Activated naive CD4-positive, alpha-beta T cell treated with anti-CD3 and anti-CD28 coated beads, Interleukin-2, amount 50 U/mL, for 16 hours (primary cell): ENCODE data around the gene FAM163B.
"Not testable (repeated sequence)": the region's sequence is repeated elsewhere in the genome, so short reads cannot be mapped to it uniquely, and the experiment has no call there.

Source experiments
- DNase-seq: peaks from one replicate; pipeline ENCODE4 v3.0.0-alpha.2; 2020

FAM163B gene

DNA sequence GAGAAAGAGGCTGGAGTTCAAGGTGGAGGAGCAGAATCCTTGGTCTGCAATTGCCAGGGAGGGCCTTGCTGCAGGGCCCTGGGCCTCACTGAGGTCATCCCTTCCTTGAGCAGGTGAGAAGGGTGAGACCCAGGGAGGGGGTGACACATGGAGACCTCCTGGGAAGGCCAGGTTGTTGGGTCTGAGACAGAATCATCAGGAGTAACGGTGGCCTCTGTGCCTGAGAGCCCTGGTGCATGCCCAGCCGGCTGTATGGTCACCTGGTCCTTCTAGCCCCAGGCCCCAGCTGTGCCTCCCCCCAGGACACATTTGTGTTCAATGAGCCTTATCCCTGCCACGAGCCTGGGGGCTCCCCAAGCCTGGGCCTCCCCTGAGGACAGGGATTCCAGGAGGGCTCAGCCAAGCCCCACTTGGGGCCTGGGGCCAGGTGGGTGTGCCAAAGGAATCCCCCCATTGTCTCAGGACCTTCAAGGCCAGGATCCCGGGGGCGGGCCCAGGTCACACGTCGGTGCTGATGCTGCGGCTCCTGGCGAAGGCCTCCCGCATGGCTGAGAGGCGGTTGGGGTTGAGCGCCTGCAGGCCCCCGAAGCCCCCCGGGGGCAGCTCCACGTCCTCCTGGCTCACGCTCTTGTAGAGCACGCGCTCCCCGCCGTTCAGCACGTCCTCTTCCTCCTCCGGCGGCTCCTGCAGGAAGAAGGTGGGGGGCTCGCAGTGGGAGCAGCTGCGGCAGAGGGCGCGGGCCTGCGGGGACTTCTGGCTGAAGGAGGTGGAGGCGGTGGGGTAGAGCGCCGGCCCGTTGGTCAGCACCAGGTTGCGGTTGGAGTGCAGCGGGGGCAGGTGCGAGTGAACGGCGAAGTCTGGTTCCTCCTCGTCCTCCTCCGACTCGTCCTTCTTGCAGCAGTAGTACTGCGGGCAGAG lies 30.4 kb downstream of the FAM163B start:
- no peak for DNase-seq

DNA sequence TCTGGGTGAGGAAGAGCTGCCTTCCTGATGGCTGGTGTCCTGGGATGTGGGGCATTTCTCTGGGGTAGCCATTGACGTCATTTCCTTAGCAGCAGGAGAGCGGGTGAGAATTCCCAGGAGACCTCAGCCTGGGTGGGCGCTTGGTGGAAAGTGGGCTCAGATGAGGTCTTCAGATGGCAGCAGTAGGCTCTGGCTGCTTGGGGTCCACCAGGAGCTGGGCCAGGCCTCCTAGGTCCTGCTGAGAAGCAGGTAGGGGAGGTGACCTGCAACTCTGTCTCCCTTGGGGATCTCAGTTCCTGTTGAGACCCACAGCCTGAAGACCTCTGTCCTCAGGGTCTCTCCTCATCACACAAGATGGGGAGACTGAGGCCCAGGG lies 31.5 kb downstream of the FAM163B start:
- DNase-seq = no peak

- DNase-seq = no peak
Observed at GRCh38 chr9:133576875-133577736, 32.1 kb downstream of the FAM163B start.

GRCh38 chr9:133576031-133576874 lies 32.9 kb downstream of the FAM163B start:
- DNase-seq = no peak

GRCh38 chr9:133575186-133576030 lies 33.8 kb downstream of the FAM163B start:
- no peak for DNase-seq

DNA sequence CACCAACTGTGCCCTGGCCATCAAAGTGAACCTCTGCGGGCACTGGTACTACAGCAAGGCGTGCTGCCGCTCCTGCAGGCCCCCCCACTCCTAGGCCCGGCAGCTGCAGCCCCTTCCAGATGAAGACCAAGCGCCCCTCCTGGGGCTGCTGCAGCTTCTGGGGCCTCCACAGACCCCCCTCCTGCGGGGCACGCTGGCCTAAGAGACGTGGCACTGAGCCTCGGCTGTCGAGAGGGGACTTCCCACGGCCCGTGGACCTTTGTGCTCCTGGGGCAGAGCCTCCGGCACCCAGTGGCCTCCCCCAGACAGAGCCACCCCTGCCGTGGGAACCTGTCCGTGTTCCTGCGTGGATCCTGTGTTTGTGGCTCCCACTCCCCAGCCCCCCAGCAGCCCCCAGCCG lies 34.4 kb downstream of the FAM163B start:
- no peak for DNase-seq

DNA sequence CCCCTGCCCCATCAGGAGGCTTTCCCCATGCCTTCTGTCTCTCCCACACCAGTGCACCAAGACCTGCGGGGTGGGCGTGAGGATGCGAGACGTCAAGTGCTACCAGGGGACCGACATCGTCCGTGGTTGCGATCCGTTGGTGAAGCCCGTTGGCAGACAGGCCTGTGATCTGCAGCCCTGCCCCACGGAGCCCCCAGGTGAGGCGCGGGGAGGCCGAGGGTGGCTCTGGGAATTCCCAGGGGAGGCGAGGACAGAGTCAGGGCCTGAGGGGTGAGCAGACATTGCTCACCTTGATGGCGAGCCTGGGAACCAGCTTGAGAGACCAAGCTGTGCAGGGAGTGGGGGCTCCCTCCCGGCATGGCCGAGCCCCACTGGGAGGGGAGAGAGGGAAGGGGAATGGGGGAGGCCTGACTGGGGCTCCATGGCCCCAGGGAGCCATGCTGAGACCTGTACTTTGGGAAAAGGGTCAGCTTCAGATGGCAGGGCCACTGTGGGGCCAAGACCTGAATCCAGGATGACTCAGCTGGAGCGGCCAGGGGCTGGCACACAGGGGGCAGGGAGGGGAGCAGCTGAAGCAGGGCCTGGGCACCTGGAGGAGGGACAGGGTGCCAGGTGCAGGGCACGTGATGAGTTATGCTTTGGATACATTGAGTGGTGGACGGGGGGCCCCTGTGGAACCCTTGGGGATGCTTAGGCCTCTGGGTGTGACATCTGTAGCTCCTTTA lies 35.2 kb downstream of the FAM163B start:
- no peak for DNase-seq

DNA sequence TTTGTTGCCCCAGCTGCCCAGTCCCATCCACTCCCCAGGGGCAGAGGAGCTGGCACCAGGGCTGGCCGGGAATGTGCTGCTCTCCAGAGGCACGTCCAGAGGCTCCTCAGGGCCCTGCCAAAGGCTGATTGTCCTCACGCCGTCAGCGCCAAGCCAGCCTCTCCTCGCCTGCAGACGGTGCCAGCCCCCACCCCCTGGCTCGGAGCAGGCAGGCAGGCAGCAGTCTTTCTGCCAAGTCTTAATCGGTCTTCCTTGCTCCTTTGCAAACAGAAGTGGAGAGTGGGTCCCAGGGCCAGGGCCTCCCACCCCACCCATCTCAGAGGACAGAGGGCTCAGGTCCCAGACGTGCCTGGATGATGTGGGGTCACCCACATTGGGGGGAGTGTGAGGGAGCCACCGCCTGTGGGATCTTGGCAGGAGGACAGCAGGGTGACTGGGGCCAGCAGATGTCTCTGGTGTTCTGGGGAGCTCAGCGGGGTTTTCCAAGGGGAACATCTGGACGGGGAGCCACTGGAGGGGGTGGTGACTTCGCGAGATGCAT lies 36.3 kb downstream of the FAM163B start:
- no peak for DNase-seq

DNA sequence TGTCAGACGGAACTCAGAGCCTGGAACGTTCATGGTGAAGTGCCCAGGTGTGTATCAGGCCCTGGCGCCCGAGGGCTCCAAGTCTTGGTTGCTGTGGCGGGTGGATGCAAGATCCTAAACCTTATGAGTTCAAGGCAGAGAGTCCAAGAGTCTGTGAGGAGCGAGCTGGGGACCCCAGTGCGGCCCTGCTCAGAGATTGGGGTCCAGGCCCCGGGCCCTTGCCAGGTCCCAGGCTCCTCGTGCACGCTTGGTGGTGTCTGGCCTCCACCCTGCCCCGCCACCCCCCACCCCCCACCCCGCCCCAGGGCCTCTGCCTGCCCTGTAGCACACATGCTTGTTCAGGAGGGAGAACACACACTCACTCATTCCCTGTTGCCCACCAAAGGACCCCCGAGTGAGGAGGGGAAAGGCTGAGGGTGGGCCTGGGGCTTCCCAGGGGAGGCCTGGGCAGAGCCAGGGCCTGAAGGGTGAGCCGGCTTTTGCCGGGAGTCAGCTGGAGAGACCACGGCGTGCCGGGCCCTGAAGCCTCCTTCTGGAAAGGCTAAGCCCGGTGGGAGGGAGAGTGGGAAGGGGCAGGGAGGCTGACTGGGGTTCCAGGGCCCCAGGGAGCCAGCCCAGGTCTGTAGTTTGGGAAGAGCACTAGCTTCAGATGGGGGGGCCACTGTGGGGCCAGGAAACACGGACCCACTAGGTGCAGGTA lies 37.1 kb downstream of the FAM163B start:
- DNase-seq = no peak

GRCh38 chr9:133571391-133571890 lies 37.7 kb downstream of the FAM163B start:
- no peak for DNase-seq

DNA sequence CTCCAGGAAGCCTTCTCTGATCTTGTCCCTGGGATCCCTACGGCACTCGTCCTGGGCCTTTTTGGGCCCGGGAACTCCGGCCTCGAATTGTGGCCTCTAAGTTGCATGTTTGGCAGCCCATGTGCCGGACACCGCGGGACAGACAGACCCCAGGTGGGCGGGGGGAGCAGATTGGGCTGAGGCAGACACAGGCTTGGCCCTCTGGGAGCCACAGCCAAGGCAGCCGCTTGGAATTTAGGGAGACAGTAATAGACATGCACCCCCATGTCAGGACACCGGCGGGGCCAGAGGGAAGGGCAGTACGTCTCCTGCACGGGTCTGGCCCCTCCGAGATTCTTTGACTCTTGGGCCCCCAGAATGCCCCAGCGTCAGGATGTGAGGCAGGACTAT lies 38.5 kb downstream of the FAM163B start:
- DNase-seq = no peak

- DNase-seq = no peak
Observed at GRCh38 chr9:133569891-133570690, 39.1 kb downstream of the FAM163B start.

- no peak for DNase-seq
Observed at GRCh38 chr9:133569121-133569785, 39.9 kb downstream of the FAM163B start.

DNA sequence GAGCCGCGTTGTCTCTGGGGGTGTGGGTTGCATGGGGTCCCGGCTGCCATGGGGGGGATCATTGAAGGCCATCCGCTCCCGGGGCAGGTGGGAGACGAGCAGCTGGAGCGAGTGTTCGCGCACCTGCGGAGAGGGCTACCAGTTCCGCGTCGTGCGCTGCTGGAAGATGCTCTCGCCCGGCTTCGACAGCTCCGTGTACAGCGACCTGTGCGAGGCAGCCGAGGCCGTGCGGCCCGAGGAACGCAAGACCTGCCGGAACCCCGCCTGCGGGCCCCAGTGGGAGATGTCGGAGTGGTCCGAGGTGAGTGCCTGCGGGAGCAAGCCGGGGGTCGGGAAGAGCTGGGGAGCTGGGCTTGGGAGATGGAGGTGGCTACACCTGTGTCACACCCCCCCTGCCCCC lies 41.0 kb downstream of the FAM163B start:
- no peak for DNase-seq

- DNase-seq = no peak
Observed at GRCh38 chr9:133566817-133567216, 42.4 kb downstream of the FAM163B start.

DNA sequence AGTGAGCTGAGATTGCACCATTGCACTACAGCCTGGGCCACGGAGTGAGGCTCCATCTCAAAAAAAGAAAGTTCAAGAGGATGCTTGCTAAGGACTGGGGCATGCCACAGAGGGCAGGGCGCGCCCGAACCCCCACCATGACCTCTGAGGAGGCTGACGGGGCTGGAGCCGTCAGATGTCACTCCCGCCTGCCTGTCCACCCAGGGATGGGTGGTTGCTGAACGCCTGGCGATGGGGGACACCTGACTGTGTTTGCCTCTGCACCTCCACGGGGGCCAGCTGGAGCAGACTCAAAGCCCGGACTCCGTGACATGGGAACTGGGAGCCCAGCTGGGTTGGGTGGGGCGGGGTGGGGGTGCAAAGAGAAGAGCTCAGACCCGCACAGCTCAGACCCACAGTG lies 42.8 kb downstream of the FAM163B start:
- no peak for DNase-seq

DNA sequence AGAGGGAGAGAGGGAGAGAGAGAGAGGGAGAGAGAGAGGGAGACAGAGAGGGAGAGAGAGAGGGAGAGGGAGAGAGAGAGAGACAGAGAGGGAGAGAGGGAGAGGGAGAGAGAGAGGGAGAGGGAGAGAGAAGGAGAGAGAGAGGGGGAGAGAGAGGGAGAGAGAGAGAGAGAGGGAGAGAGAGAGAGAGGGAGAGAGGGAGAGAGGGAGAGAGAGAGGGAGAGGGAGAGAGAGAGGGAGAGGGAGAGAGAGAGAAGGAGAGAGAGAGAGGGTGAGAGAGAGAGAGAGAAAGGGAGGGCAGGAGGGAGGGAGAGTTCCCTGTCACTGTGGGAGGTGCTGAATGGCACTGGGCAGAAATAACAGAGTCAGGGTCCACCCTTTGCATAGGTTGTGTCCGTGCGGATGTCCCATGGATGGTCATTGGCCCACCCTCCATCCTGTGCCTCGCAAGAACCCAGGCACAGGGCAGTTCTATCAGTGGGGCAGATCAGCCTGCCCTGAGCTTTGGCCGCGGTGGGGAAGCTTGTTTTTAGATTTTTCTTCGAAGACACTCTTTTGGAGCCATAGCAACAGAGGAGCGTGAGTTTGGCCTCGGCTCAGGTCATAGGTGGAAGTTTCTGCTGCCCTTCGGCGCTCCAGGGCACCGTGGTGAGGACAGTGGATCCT lies 44.6 kb downstream of the FAM163B start:
- DNase-seq = no peak

DNA sequence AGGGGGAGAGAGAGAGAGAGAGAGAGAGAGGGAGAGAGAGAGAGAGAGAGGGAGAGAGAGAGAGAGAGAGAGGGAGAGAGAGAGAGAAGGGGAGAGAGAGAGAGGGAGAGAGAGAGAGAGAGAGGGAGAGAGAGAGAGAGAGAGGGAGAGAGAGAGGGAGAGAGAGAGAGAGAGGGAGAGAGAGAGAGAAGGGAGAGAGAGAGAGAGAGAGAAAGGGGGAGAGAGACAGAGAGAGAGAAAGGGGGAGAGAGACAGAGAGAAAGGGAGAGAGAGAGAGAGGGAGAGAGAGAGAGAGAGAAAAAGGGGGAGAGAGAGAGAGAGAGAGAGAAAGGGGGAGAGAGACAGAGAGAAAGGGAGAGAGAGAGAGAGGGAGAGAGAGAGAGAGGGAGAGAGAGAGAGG lies 45.4 kb downstream of the FAM163B start:
- not testable (repeated sequence) for DNase-seq
